ENCODE data around the gene LDLRAP1. TPM values are rescaled to one million over a fixed set of nuclear protein-coding genes. Genes with fewer than 3 reads are reported as not detected.

LDLRAP1 gene
- 6.1 and 14.0 TPM in 2 replicates for total RNA-seq

- H3K4me3 ChIP-seq (ENCODE audit: low read depth, low read length): peak within 1 kb of the TSS; percentile 82
- no peak for DNase-seq (ENCODE audit: low read depth)
- no peak for TF ChIP-seq CTCF (conservative IDR thresholded peaks at IDR 0.05; ENCODE audit: low read depth, low read length)
Measured at GRCh38 chr1:25543425-25544242, at the start of gene LDLRAP1. LDLRAP1 (plus strand) TSS chr1:25543606; CDS start chr1:25543699, 93 bp downstream.

GRCh38 chr1:25494952-25495351, 48.5 kb upstream of the LDLRAP1 start:
- TF ChIP-seq CTCF (conservative IDR thresholded peaks at IDR 0.05; ENCODE audit: low read depth, low read length): no peak
- no peak overlapping the region for H3K4me3 ChIP-seq (ENCODE audit: low read depth, low read length)
- DNase-seq (ENCODE audit: low read depth): no peak

- DNase-seq (ENCODE audit: low read depth): no peak
- no peak for TF ChIP-seq CTCF (conservative IDR thresholded peaks at IDR 0.05; ENCODE audit: low read depth, low read length)
- no peak overlapping the region for H3K4me3 ChIP-seq (ENCODE audit: low read depth, low read length)
Measured at GRCh38 chr1:25500694-25501093, 42.7 kb upstream of the LDLRAP1 start.

GRCh38 chr1:25501235-25502058, 42.0 kb upstream of the LDLRAP1 start:
- peak; percentile 39 for TF ChIP-seq CTCF (conservative IDR thresholded peaks at IDR 0.05; ENCODE audit: low read depth, low read length)
- DNase-seq (ENCODE audit: low read depth): no peak
- no peak overlapping the region for H3K4me3 ChIP-seq (ENCODE audit: low read depth, low read length)

- H3K4me3 ChIP-seq (ENCODE audit: low read depth, low read length): no peak overlapping the region
- no peak for DNase-seq (ENCODE audit: low read depth)
- no peak for TF ChIP-seq CTCF (conservative IDR thresholded peaks at IDR 0.05; ENCODE audit: low read depth, low read length)
Measured at GRCh38 chr1:25502957-25503356, 40.4 kb upstream of the LDLRAP1 start.

- H3K4me3 ChIP-seq (ENCODE audit: low read depth, low read length): no peak overlapping the region
- no peak for DNase-seq (ENCODE audit: low read depth)
- peak; percentile 81 for TF ChIP-seq CTCF (conservative IDR thresholded peaks at IDR 0.05; ENCODE audit: low read depth, low read length)
Measured at GRCh38 chr1:25503551-25504426, 39.6 kb upstream of the LDLRAP1 start.

All from epithelial cell of proximal tubule (primary cell).